A549 (cell line): Measurements from ENCODE around the gene SCN2B. TPM values are rescaled to one million over a fixed set of nuclear protein-coding genes. Genes with fewer than 3 reads are reported as not detected.

Experiments
- ATAC-seq, 2 experiments: fragments of 200-7000 bp in 1 of 2; fragments of >200 bp in 1 of 2; cut with Nextera tagmentation in 1 of 2; cut with Tn5 transposase in 1 of 2; 3 replicates each; pipeline versions ENCODE4 v1.8.0 to v1.9.1; 2018 to 2020; ENCODE audit warnings: mild to moderate bottlenecking in 1 of 2, moderate library complexity in 1 of 2
- CTCF ChIA-PET: fragments of 300-600 bp; sonication (Branson Sonifier 250); formaldehyde crosslinking; extraction: SDS; loops from one replicate; lab custom pipeline; 2021; ENCODE audit warnings: antibody characterized with exemption, inconsistent platforms; lab: Yijun Ruan, JAX
- POLR2A ChIA-PET: fragments of 350-600 bp; formaldehyde crosslinking; extraction: SDS; loops from one replicate; lab custom pipeline; 2021; ENCODE audit warnings: antibody characterized with exemption, inconsistent platforms; lab: Yijun Ruan, JAX
- DNase-seq, 2 experiments: peaks; one replicate each; pipeline versions ENCODE4 v3.0.0 to v3.0.0-alpha.2; 2011 to 2016; ENCODE audit warnings: low read depth in 1 of 2, low spot score in 1 of 2
- FAIRE-seq: peaks from 2 replicates; lab custom pipeline; 2011; peaks lifted over from hg19 to GRCh38; lab: Jason Lieb, UNC
- H3K27ac ChIP-seq, 2 experiments: fragments of >200 bp; sonication (Bioruptor Twin); formaldehyde crosslinking; 3 replicates each; pipeline ENCODE4 v1.5.1; 2016 to 2017
- H3K4me1 ChIP-seq: fragments of >200 bp; sonication (Bioruptor Twin); formaldehyde crosslinking; 3 replicates; pipeline ENCODE4 v1.6.1; 2016
- H3K4me2 ChIP-seq: fragments of >200 bp; sonication (Bioruptor Twin); formaldehyde crosslinking; 3 replicates; pipeline ENCODE4 v1.6.1; 2016
- H3K4me3 ChIP-seq: fragments of >200 bp; sonication (Bioruptor Twin); formaldehyde crosslinking; 3 replicates; pipeline ENCODE4 v1.5.1; 2016
- H3K9me3 ChIP-seq: fragments of >200 bp; sonication (Bioruptor Twin); formaldehyde crosslinking; 3 replicates; pipeline ENCODE4 v1.6.1; 2016
- BHLHE40 ChIP-seq: IDR thresholded peaks from 2 replicates; pipeline ENCODE4 v1.6.1; 2012; ENCODE audit warnings: low read depth, low read length, inconsistent platforms
- CBX8 ChIP-seq: fragments of 200-600 bp; sonication (generic); IDR thresholded peaks from 2 replicates; pipeline ENCODE4 v1.6.1; 2016
- FOSL2 ChIP-seq, 2 experiments: fragments of 450-650 bp in 1 of 2; fragments of >200 bp in 1 of 2; sonication (Bioruptor Twin) in 1 of 2; formaldehyde crosslinking; IDR thresholded peaks; 2 replicates each; pipeline versions ENCODE4 v1.5.0 to v1.6.1; 2016 to 2020; ENCODE audit warnings: mild to moderate bottlenecking in 1 of 2, moderate library complexity in 1 of 2
- FOXS1 ChIP-seq: fragments of 250-450 bp; sonication (Bioruptor Pico); IDR thresholded peaks from 2 replicates; pipeline ENCODE4 v1.5.0; 2020; ENCODE audit warnings: mild to moderate bottlenecking, moderate library complexity
- GATA3 ChIP-seq: IDR thresholded peaks from 2 replicates; pipeline ENCODE4 v1.6.1; 2012; ENCODE audit warnings: borderline replicate concordance
- HEYL ChIP-seq: fragments of 250-450 bp; sonication (Bioruptor Pico); IDR thresholded peaks from 2 replicates; pipeline ENCODE4 v1.8.0; 2021; ENCODE audit warnings: mild to moderate bottlenecking, moderate library complexity
- HOXB13 ChIP-seq: fragments of 250-450 bp; sonication (Bioruptor Pico); IDR thresholded peaks from 2 replicates; pipeline ENCODE4 v1.5.0; 2020; ENCODE audit warnings: low read depth, mild to moderate bottlenecking, moderate library complexity
- MAFK ChIP-seq: fragments of 450-650 bp; IDR thresholded peaks from 2 replicates; pipeline ENCODE4 v1.6.1; 2014; ENCODE audit not compliant: partially characterized antibody
- POLR2A ChIP-seq: IDR thresholded peaks from 2 replicates; pipeline ENCODE4 v1.6.1; 2012; ENCODE audit warnings: mild to moderate bottlenecking, low read length
- RNF2 ChIP-seq: fragments of 200-600 bp; sonication (generic); IDR thresholded peaks from 2 replicates; pipeline ENCODE4 v1.6.1; 2016; ENCODE audit warnings: low read depth, mild to moderate bottlenecking, antibody characterized with exemption, moderate library complexity, borderline replicate concordance
- SMC3 ChIP-seq: fragments of >200 bp; sonication (Bioruptor Twin); formaldehyde crosslinking; IDR thresholded peaks from 3 replicates; pipeline ENCODE4 v1.6.1; 2018; ENCODE audit warnings: inconsistent platforms
- TFCP2L1 ChIP-seq: fragments of 250-450 bp; sonication (Bioruptor Pico); IDR thresholded peaks from 2 replicates; pipeline ENCODE4 v1.5.0; 2021; ENCODE audit warnings: mild to moderate bottlenecking
- ZFP36 ChIP-seq: fragments of 450-650 bp; IDR thresholded peaks from 2 replicates; pipeline ENCODE4 v1.6.1; 2014; ENCODE audit warnings: borderline replicate concordance; ENCODE audit not compliant: partially characterized antibody
- ZSCAN20 ChIP-seq: fragments of 250-450 bp; sonication (Bioruptor Pico); IDR thresholded peaks from 2 replicates; pipeline ENCODE4 v1.8.0; 2022; ENCODE audit warnings: mild to moderate bottlenecking, moderate library complexity
- WGBS: methylation state at CpG from one replicate; pipeline ENCODE4 v1.1.6; 2017; ENCODE audit errors: missing lambda C conversion rate; 5-methylcytosine and 5-hydroxymethylcytosine counted together
- polyA plus RNA-seq, 4 experiments: library from polyadenylated mRNA; depleted of rRNA in 3 of 4; stranded (reverse); fragments of >200 nt; fragmentation: RNase III in 1 of 4; extraction: RNeasy Plus Mini Kit Qiagen cat#74134 plus additional on column Dnase treatment in 1 of 4; gene quantifications; 2 replicates in 3 of 4; 3 replicates in 1 of 4; pipeline ENCODE4 v1.2.3, GENCODE V29; 2011 to 2017
- TF ChIP-seq, protein P1 (sequence below): fragments of 200-600 bp; sonication (generic); IDR thresholded peaks from 2 replicates; pipeline ENCODE4 v1.6.1; 2016; ENCODE audit warnings: antibody characterized with exemption, mild to moderate bottlenecking, moderate library complexity
- TF ChIP-seq, protein P2 (sequence below): fragments of 450-650 bp; IDR thresholded peaks from 2 replicates; pipeline ENCODE4 v1.6.1; 2014; ENCODE audit warnings: antibody characterized with exemption
- TF ChIP-seq, protein P3 (sequence below): fragments of 250-450 bp; sonication (Bioruptor Pico); IDR thresholded peaks from 2 replicates; pipeline ENCODE4 v1.5.0; 2020; ENCODE audit warnings: low read depth, mild to moderate bottlenecking, moderate library complexity
- TF ChIP-seq, protein P4 (sequence below): IDR thresholded peaks from 2 replicates; pipeline ENCODE4 v1.6.1; 2012
- TF ChIP-seq, protein P5 (sequence below): fragments of 150-350 bp; IDR thresholded peaks from 2 replicates; pipeline ENCODE4 v1.6.1; 2014; ENCODE audit warnings: low read depth, mild to moderate bottlenecking, low read length

SCN2B gene
- polyA plus RNA-seq, 2 of the 4 experiments (the other 2 are of a cell fraction), result not detected

DNA sequence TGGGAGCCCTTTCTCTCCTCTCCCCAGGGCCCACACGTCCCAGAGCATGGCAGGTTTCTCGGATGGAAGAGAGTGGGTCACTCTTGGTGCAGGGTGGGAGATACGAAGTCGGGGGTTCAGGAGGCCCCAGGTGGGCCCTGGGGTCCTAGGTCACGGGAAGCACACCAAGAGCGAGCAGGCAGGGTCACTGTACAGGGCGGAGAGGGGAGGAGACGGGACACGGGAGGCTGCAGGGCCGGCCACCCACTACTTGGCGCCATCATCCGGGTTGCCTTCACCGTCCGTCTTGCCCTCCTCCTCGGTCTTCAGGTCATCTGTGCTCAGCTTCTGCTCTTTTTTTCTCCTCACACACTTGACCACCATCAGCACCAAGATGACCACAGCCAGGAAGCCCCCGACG lies 9.8 kb downstream of the SCN2B start:
- FAIRE-seq, result no peak
- Histone ChIP-seq H3K4me1 (no peaks in the 10 kb centered on the region), H3K4me3 (no peak overlapping the region), H3K4me2 (no peak overlapping the region), H3K9me3 (no peaks in the 10 kb centered on the region), H3K27ac (no peak overlapping the region)
- ChIA-PET POLR2A (no interaction called here), CTCF (interaction anchor here (1.4 to 11.1 kb wide), 3 partner anchors 11 to 32 kb away, joined by 5 to 165 read pairs (median 5); no protein-coding TSS in a partner anchor)
- DNase-seq, result no peak
- TF ChIP-seq MAFK (no peak), RNF2 (no peak), HEYL (no peak), FOSL2 (IDR thresholded peaks at IDR 0.05) (no peak), FOSL2 (CRISPR knock-in tag; IDR thresholded peaks at IDR 0.05) (no peak)
- TF ChIP-seq, protein P1, sequence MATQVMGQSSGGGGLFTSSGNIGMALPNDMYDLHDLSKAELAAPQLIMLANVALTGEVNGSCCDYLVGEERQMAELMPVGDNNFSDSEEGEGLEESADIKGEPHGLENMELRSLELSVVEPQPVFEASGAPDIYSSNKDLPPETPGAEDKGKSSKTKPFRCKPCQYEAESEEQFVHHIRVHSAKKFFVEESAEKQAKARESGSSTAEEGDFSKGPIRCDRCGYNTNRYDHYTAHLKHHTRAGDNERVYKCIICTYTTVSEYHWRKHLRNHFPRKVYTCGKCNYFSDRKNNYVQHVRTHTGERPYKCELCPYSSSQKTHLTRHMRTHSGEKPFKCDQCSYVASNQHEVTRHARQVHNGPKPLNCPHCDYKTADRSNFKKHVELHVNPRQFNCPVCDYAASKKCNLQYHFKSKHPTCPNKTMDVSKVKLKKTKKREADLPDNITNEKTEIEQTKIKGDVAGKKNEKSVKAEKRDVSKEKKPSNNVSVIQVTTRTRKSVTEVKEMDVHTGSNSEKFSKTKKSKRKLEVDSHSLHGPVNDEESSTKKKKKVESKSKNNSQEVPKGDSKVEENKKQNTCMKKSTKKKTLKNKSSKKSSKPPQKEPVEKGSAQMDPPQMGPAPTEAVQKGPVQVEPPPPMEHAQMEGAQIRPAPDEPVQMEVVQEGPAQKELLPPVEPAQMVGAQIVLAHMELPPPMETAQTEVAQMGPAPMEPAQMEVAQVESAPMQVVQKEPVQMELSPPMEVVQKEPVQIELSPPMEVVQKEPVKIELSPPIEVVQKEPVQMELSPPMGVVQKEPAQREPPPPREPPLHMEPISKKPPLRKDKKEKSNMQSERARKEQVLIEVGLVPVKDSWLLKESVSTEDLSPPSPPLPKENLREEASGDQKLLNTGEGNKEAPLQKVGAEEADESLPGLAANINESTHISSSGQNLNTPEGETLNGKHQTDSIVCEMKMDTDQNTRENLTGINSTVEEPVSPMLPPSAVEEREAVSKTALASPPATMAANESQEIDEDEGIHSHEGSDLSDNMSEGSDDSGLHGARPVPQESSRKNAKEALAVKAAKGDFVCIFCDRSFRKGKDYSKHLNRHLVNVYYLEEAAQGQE, result no peak
- no peak for ATAC-seq
- 61% methylated on average over 14 of the region's 17 CpGs for WGBS

DNA sequence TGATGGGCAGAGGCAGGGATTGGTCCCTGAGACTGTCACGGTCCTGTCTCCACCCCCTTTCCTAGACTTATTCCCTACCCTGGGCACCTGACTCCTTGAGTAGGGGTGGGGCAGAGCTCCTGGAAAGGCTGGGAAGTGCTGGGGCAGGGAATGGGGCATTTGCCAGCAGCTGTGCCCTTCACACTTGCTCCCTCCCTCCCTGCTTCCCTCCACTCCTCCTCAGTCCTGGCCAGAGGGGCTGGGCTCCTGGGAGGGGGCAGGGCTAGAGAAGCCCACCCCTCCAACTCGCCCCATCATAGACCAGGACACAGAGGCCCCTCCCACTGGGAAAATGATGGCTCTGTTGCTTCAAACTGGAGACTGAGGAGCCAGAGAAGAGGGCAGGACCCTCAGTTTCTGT lies 11.6 kb downstream of the SCN2B start:
- Histone ChIP-seq H3K4me1 (no peaks in the 10 kb centered on the region), H3K27ac (no peak overlapping the region), H3K4me3 (no peak overlapping the region), H3K4me2 (no peak overlapping the region), H3K9me3 (no peaks in the 10 kb centered on the region)
- CTCF ChIA-PET, result interaction anchor here (0.6 to 11.1 kb wide), 2 partner anchors 21 to 310 kb away, joined by 3 to 165 read pairs; no protein-coding TSS in a partner anchor
- DNase-seq (no peak), FAIRE-seq (no peak), ATAC-seq (no peak)
- TF ChIP-seq, protein P2, sequence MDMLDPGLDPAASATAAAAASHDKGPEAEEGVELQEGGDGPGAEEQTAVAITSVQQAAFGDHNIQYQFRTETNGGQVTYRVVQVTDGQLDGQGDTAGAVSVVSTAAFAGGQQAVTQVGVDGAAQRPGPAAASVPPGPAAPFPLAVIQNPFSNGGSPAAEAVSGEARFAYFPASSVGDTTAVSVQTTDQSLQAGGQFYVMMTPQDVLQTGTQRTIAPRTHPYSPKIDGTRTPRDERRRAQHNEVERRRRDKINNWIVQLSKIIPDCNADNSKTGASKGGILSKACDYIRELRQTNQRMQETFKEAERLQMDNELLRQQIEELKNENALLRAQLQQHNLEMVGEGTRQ, result no peak
- TF ChIP-seq POLR2A, result no peak
- no peak for TF ChIP-seq FOSL2 (IDR thresholded peaks at IDR 0.05)
- no peak for TF ChIP-seq FOSL2 (CRISPR knock-in tag; IDR thresholded peaks at IDR 0.05)
- TF ChIP-seq BHLHE40, result no peak
- no peak for TF ChIP-seq TFCP2L1 (CRISPR knock-in tag)
- TF ChIP-seq ZSCAN20, result no peak
- POLR2A ChIA-PET, result no interaction called here
- WGBS, result 20% methylated on average over 1 of the region's 2 CpGs

DNA sequence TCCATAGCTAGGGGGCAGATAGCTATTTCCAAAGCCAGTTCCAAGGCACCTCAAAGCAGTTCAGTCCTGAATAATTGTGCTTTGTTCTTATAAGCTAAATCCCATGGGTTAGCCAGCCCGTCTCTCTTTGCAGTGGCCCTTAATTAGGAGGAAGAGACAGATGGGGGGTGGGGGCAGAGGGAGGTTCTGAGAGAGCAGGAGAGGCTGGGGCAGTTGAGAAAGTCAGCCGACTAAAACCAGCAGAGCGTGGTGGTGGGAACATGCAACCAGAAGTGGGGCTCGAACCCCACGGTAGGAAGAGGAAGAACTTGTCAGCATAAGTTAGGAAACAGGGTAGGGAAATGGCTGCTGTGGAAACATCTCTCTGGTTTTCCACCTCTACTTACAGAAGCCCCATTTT lies 12.9 kb downstream of the SCN2B start:
- DNase-seq (no peak), ATAC-seq (no peak), FAIRE-seq (no peak)
- ChIA-PET CTCF (interaction anchor here (11.1 kb wide), 1 partner anchor 20 kb away, joined by 165 read pairs; no protein-coding TSS in a partner anchor), POLR2A (no interaction called here)
- H3K4me3 ChIP-seq, result no peak overlapping the region
- WGBS, result 50% methylated on average over 5 of the region's 5 CpGs
- H3K27ac ChIP-seq, result no peak overlapping the region
- H3K9me3 ChIP-seq, result no peaks in the 10 kb centered on the region
- H3K4me2 ChIP-seq, result no peak overlapping the region
- TF ChIP-seq FOXS1 (CRISPR knock-in tag) (no peak), HOXB13 (no peak), GATA3 (no peak), SMC3 (no peak), BHLHE40 (no peak), TFCP2L1 (CRISPR knock-in tag) (no peak), CBX8 (no peak), ZFP36 (no peak)
- TF ChIP-seq, protein P2, result no peak
- TF ChIP-seq, protein P3, sequence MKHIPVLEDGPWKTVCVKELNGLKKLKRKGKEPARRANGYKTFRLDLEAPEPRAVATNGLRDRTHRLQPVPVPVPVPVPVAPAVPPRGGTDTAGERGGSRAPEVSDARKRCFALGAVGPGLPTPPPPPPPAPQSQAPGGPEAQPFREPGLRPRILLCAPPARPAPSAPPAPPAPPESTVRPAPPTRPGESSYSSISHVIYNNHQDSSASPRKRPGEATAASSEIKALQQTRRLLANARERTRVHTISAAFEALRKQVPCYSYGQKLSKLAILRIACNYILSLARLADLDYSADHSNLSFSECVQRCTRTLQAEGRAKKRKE (CRISPR knock-in tag), result no peak
- TF ChIP-seq, protein P4, sequence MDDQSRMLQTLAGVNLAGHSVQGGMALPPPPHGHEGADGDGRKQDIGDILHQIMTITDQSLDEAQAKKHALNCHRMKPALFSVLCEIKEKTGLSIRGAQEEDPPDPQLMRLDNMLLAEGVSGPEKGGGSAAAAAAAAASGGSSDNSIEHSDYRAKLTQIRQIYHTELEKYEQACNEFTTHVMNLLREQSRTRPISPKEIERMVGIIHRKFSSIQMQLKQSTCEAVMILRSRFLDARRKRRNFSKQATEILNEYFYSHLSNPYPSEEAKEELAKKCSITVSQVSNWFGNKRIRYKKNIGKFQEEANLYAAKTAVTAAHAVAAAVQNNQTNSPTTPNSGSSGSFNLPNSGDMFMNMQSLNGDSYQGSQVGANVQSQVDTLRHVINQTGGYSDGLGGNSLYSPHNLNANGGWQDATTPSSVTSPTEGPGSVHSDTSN, result no peak
- TF ChIP-seq, protein P5, sequence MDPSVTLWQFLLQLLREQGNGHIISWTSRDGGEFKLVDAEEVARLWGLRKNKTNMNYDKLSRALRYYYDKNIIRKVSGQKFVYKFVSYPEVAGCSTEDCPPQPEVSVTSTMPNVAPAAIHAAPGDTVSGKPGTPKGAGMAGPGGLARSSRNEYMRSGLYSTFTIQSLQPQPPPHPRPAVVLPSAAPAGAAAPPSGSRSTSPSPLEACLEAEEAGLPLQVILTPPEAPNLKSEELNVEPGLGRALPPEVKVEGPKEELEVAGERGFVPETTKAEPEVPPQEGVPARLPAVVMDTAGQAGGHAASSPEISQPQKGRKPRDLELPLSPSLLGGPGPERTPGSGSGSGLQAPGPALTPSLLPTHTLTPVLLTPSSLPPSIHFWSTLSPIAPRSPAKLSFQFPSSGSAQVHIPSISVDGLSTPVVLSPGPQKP, result no peak
- H3K4me1 ChIP-seq, result no peaks in the 10 kb centered on the region
